GDM1 (cell line): ENCODE results near the gene SELENOW.
A peak's percentile ranks its signal among the peaks of the same experiment; 100 is the strongest.
"Not testable (repeated sequence)": the region's sequence is repeated elsewhere in the genome, so short reads cannot be mapped to it uniquely, and the experiment has no call there.

ENCODE experiments used
- DNase-seq: peaks from one replicate; lab custom pipeline; 2025; lab: John Stamatoyannopoulos, UW

Gene SELENOW

GRCh38 chr19:47786566-47786965, 8.1 kb downstream of the SELENOW start:
- no peak for DNase-seq

GRCh38 chr19:47787307-47787706, 8.8 kb downstream of the SELENOW start:
- DNase-seq: not testable (repeated sequence)

- not testable (repeated sequence) for DNase-seq
Measured at GRCh38 chr19:47789811-47790210, 11.3 kb downstream of the SELENOW start.

GRCh38 chr19:47790398-47790814, 11.9 kb downstream of the SELENOW start:
- peak; percentile 57 for DNase-seq

GRCh38 chr19:47792616-47793015, 14.1 kb downstream of the SELENOW start:
- DNase-seq: no peak

- DNase-seq: no peak
Measured at GRCh38 chr19:47794526-47794925, 16.0 kb downstream of the SELENOW start.

GRCh38 chr19:47796785-47797184, 18.3 kb downstream of the SELENOW start:
- DNase-seq: no peak

GRCh38 chr19:47797996-47798903, 19.7 kb downstream of the SELENOW start:
- DNase-seq: no peak

GRCh38 chr19:47798904-47799266, 20.4 kb downstream of the SELENOW start:
- no peak for DNase-seq

- DNase-seq: no peak
Measured at GRCh38 chr19:47801270-47801669, 22.8 kb downstream of the SELENOW start.

GRCh38 chr19:47802521-47803043, 24.1 kb downstream of the SELENOW start:
- DNase-seq: no peak

- not testable (repeated sequence) for DNase-seq
Measured at GRCh38 chr19:47803148-47803547, 24.6 kb downstream of the SELENOW start.

GRCh38 chr19:47803671-47804070, 25.2 kb downstream of the SELENOW start:
- not testable (repeated sequence) for DNase-seq

GRCh38 chr19:47804451-47804850, 25.9 kb downstream of the SELENOW start, which contains the start of gene TPRX1:
TSS of gene TPRX1 (minus strand) at chr19:47804551. CDS start at chr19:47804539, 12 bp downstream.
- DNase-seq: not testable (repeated sequence)

GRCh38 chr19:47805313-47805712, 26.8 kb downstream of the SELENOW start:
- DNase-seq: no peak

GRCh38 chr19:47806435-47806834, 27.9 kb downstream of the SELENOW start:
- no peak for DNase-seq

- DNase-seq: peak; percentile 47
Measured at GRCh38 chr19:47813304-47813994, 34.9 kb downstream of the SELENOW start.

- DNase-seq: no peak
Measured at GRCh38 chr19:47813995-47814328, 35.5 kb downstream of the SELENOW start.

- not testable (repeated sequence) for DNase-seq
Measured at GRCh38 chr19:47816270-47816669, 37.8 kb downstream of the SELENOW start.

GRCh38 chr19:47818221-47818620, 39.7 kb downstream of the SELENOW start:
- not testable (repeated sequence) for DNase-seq

GRCh38 chr19:47819858-47820257, 41.4 kb downstream of the SELENOW start:
- DNase-seq: no peak

- DNase-seq: no peak
Measured at GRCh38 chr19:47820410-47820809, 41.9 kb downstream of the SELENOW start.
